GM23338 (cell line): ENCODE results near the gene CCDC73. TPM values are rescaled to one million over a fixed set of nuclear protein-coding genes. Genes with fewer than 3 reads are reported as not detected.

Experiments
- ATAC-seq: fragments of 200-7000 bp; cut with Tn5 transposase; 3 replicates; pipeline ENCODE4 v1.9.1; 2020
- DNase-seq: peaks from one replicate; pipeline ENCODE4 v3.0.0-alpha.2; 2015; ENCODE audit warnings: low spot score
- H2AFZ ChIP-seq: fragments of 200-600 bp; sonication (generic); 2 replicates; pipeline ENCODE4 v1.8.0; 2016; ENCODE audit warnings: antibody characterized with exemption, mild to moderate bottlenecking, moderate library complexity
- H3F3A ChIP-seq: fragments of 200-600 bp; sonication (generic); replicated peaks from 2 replicates; pipeline ENCODE4 v1.8.0; 2017; ENCODE audit warnings: antibody characterized with exemption, mixed run types, low read depth
- H3K27ac ChIP-seq: fragments of 200-600 bp; sonication (generic); 2 replicates; pipeline ENCODE4 v1.6.1; 2016; ENCODE audit warnings: low read depth
- H3K27me3 ChIP-seq: fragments of 200-600 bp; sonication (generic); 2 replicates; pipeline ENCODE4 v1.8.0; 2016; ENCODE audit warnings: mild to moderate bottlenecking, mixed run types, moderate library complexity; ENCODE audit not compliant: insufficient read depth
- H3K36me3 ChIP-seq: fragments of 200-600 bp; sonication (generic); 2 replicates; pipeline ENCODE4 v1.8.0; 2016; ENCODE audit warnings: mild to moderate bottlenecking; ENCODE audit not compliant: insufficient read depth
- H3K4me1 ChIP-seq: fragments of 200-600 bp; sonication (generic); 2 replicates; pipeline ENCODE4 v1.8.0; 2016; ENCODE audit warnings: mild to moderate bottlenecking, moderate library complexity; ENCODE audit not compliant: insufficient read depth
- H3K4me2 ChIP-seq: fragments of 200-600 bp; sonication (generic); 2 replicates; pipeline ENCODE4 v1.7.1; 2017; ENCODE audit warnings: mixed run types
- H3K4me3 ChIP-seq: fragments of 200-600 bp; sonication (generic); 2 replicates; pipeline ENCODE4 v1.6.1; 2016; ENCODE audit warnings: mixed run types
- H3K79me2 ChIP-seq: fragments of 200-600 bp; sonication (generic); replicated peaks from 2 replicates; pipeline ENCODE4 v1.8.0; 2017; ENCODE audit warnings: mild to moderate bottlenecking; ENCODE audit not compliant: insufficient read depth
- H3K9me2 ChIP-seq: fragments of 200-600 bp; sonication (generic); 2 replicates; pipeline ENCODE4 v1.8.0; 2017; ENCODE audit not compliant: insufficient read depth
- H4K20me1 ChIP-seq: fragments of 200-600 bp; sonication (generic); replicated peaks from 2 replicates; pipeline ENCODE4 v1.8.0; 2017; ENCODE audit warnings: mild to moderate bottlenecking; ENCODE audit not compliant: insufficient read depth
- H3K27ac Mint-ChIP-seq: 2 replicates; pipeline ENCODE4 v1.8.0; 2020; ENCODE audit warnings: inconsistent platforms, mild to moderate bottlenecking, moderate library complexity, mixed read lengths
- H3K27me3 Mint-ChIP-seq: 3 replicates; pipeline ENCODE4 v1.8.0; 2022; ENCODE audit warnings: low read depth, mild to moderate bottlenecking, moderate library complexity, mixed read lengths, inconsistent platforms; ENCODE audit not compliant: insufficient read depth, poor library complexity
- H3K36me3 Mint-ChIP-seq: 3 replicates; pipeline ENCODE4 v1.8.0; 2021; ENCODE audit warnings: low read depth, mild to moderate bottlenecking, inconsistent platforms, moderate library complexity, mixed read lengths
- H3K4me1 Mint-ChIP-seq: 3 replicates; pipeline ENCODE4 v1.8.0; 2020; ENCODE audit warnings: mild to moderate bottlenecking, inconsistent platforms, mixed read lengths
- H3K4me3 Mint-ChIP-seq: 3 replicates; pipeline ENCODE4 v1.8.0; 2021; ENCODE audit warnings: moderate library complexity, mild to moderate bottlenecking, inconsistent platforms, mixed read lengths
- H3K9me3 Mint-ChIP-seq: 3 replicates; pipeline ENCODE4 v1.8.0; 2020; ENCODE audit warnings: moderate library complexity, mild to moderate bottlenecking, inconsistent platforms, mixed read lengths
- CTCF ChIP-seq, 2 experiments: fragments of 200-600 bp in 1 of 2; sonication (generic) in 1 of 2; conservative IDR thresholded peaks; 2 replicates each; pipeline versions ENCODE4 v1.5.1 to v1.6.1; 2016 to 2017; ENCODE audit warnings: antibody characterized with exemption in 2 of 2, low read depth in 2 of 2, mild to moderate bottlenecking in 2 of 2, moderate library complexity in 1 of 2
- EZH2phosphoT487 ChIP-seq: fragments of 200-600 bp; sonication (generic); IDR thresholded peaks from one replicate; pipeline ENCODE4 v1.8.1; 2018; ENCODE audit warnings: antibody characterized with exemption; ENCODE audit not compliant: unreplicated experiment
- REST ChIP-seq: IDR thresholded peaks from one replicate; pipeline ENCODE4 v1.6.1; 2018; ENCODE audit warnings: antibody characterized with exemption; ENCODE audit not compliant: unreplicated experiment
- STAT1 ChIP-seq: IDR thresholded peaks from one replicate; pipeline ENCODE4 v1.6.1; 2016; ENCODE audit warnings: antibody characterized with exemption; ENCODE audit not compliant: unreplicated experiment
- polyA plus RNA-seq: library from polyadenylated mRNA; unstranded; fragments of >200 nt; fragmentation: Nextera tagmentation; extraction: Ambion mirVana; gene quantifications from 2 replicates; pipeline ENCODE4 v1.2.1, GENCODE V29; 2016
- total RNA-seq: library from RNA; depleted of rRNA; stranded (reverse); fragments of >200 nt; shearing (Covaris generic); gene quantifications from 2 replicates; pipeline ENCODE4 v1.2.3, GENCODE V29; 2014
- TF ChIP-seq, protein P1 (sequence below): fragments of 250-450 bp; sonication (Bioruptor Pico); IDR thresholded peaks from 2 replicates; pipeline ENCODE4 v1.5.0; 2020; ENCODE audit warnings: mild to moderate bottlenecking, moderate library complexity

The CCDC73 gene
- total and polyA plus RNA-seq, 2 experiments from 2014 or later: 0.06 TPM; not detected in 1

- TF ChIP-seq, protein P1, sequence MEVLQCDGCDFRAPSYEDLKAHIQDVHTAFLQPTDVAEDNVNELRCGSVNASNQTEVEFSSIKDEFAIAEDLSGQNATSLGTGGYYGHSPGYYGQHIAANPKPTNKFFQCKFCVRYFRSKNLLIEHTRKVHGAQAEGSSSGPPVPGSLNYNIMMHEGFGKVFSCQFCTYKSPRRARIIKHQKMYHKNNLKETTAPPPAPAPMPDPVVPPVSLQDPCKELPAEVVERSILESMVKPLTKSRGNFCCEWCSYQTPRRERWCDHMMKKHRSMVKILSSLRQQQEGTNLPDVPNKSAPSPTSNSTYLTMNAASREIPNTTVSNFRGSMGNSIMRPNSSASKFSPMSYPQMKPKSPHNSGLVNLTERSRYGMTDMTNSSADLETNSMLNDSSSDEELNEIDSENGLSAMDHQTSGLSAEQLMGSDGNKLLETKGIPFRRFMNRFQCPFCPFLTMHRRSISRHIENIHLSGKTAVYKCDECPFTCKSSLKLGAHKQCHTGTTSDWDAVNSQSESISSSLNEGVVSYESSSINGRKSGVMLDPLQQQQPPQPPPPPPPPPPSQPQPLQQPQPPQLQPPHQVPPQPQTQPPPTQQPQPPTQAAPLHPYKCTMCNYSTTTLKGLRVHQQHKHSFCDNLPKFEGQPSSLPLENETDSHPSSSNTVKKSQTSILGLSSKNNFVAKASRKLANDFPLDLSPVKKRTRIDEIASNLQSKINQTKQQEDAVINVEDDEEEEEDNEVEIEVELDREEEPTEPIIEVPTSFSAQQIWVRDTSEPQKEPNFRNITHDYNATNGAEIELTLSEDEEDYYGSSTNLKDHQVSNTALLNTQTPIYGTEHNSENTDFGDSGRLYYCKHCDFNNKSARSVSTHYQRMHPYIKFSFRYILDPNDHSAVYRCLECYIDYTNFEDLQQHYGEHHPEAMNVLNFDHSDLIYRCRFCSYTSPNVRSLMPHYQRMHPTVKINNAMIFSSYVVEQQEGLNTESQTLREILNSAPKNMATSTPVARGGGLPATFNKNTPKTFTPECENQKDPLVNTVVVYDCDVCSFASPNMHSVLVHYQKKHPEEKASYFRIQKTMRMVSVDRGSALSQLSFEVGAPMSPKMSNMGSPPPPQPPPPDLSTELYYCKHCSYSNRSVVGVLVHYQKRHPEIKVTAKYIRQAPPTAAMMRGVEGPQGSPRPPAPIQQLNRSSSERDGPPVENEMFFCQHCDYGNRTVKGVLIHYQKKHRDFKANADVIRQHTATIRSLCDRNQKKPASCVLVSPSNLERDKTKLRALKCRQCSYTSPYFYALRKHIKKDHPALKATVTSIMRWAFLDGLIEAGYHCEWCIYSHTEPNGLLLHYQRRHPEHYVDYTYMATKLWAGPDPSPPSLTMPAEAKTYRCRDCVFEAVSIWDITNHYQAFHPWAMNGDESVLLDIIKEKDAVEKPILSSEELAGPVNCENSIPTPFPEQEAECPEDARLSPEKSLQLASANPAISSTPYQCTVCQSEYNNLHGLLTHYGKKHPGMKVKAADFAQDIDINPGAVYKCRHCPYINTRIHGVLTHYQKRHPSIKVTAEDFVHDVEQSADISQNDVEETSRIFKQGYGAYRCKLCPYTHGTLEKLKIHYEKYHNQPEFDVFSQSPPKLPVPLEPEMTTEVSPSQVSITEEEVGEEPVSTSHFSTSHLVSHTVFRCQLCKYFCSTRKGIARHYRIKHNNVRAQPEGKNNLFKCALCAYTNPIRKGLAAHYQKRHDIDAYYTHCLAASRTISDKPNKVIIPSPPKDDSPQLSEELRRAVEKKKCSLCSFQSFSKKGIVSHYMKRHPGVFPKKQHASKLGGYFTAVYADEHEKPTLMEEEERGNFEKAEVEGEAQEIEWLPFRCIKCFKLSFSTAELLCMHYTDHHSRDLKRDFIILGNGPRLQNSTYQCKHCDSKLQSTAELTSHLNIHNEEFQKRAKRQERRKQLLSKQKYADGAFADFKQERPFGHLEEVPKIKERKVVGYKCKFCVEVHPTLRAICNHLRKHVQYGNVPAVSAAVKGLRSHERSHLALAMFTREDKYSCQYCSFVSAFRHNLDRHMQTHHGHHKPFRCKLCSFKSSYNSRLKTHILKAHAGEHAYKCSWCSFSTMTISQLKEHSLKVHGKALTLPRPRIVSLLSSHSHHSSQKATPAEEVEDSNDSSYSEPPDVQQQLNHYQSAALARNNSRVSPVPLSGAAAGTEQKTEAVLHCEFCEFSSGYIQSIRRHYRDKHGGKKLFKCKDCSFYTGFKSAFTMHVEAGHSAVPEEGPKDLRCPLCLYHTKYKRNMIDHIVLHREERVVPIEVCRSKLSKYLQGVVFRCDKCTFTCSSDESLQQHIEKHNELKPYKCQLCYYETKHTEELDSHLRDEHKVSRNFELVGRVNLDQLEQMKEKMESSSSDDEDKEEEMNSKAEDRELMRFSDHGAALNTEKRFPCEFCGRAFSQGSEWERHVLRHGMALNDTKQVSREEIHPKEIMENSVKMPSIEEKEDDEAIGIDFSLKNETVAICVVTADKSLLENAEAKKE (CRISPR knock-in tag): no peak
- no peak for TF ChIP-seq STAT1
- TF ChIP-seq CTCF (conservative IDR thresholded peaks at IDR 0.05; ENCODE audit: low read depth in 2 of 2): no peak
- no peak for TF ChIP-seq EZH2phosphoT487
Measured at GRCh38 chr11:32796425-32796824, 2.0 kb upstream of the CCDC73 start (continued).

GRCh38 chr11:32792948-32793475 is 1.4 kb downstream of the CCDC73 start:
- peak overlapping the region; percentile 20; the same call in 1 of the 2 replicates for H3K4me3 ChIP-seq

More at GRCh38 chr11:32792948-32793475, 1.4 kb downstream of the CCDC73 start:
- TF ChIP-seq REST (no peak), CTCF (conservative IDR thresholded peaks at IDR 0.05; ENCODE audit: low read depth in 2 of 2) (peak; percentile 74 to 92)
- no peaks in the 10 kb centered on the region; the same call in 2 of the 3 replicates for H3K4me1 Mint-ChIP-seq
- no peaks in the 10 kb centered on the region for H3K9me3 Mint-ChIP-seq
- Histone ChIP-seq H3K27ac (no peak overlapping the region), H3K36me3 (no peaks in the 10 kb centered on the region), H3K9me2 (no peaks in the 10 kb centered on the region), H2AFZ (no peak overlapping the region), H3K79me2 (no peaks in the 10 kb centered on the region), H3K4me1 (no peaks in the 10 kb centered on the region), H3F3A (no peaks in the 10 kb centered on the region), H3K4me2 (peak overlapping the region; percentile 52; the same call in 1 of the 2 replicates), H4K20me1 (no peaks in the 10 kb centered on the region), H3K27me3 (no peaks in the 10 kb centered on the region)
- DNase-seq: peak; percentile 71
- peak overlapping the region; percentile 28; the same call in 1 of the 3 replicates for H3K4me3 Mint-ChIP-seq
- no peak overlapping the region for H3K27ac Mint-ChIP-seq
- H3K27me3 Mint-ChIP-seq: no peaks in the 10 kb centered on the region
- ATAC-seq: peak; percentile 82
- H3K36me3 Mint-ChIP-seq: no peaks in the 10 kb centered on the region
